Esophagus squamous epithelium (tissue), 5 donors: Measurements from ENCODE around the gene STAG1. TPM values are rescaled to one million over a fixed set of nuclear protein-coding genes. Genes with fewer than 3 reads are reported as not detected.

Experiments
- DNase-seq: peaks from one replicate; lab custom pipeline; 2025; lab: John Stamatoyannopoulos, UW
- H3K27ac ChIP-seq, 4 donors: fragments of 200-600 bp; sonication (generic); one replicate each; pipeline ENCODE4 v1.5.1; 2016 to 2019; ENCODE audit warnings: mild to moderate bottlenecking in 1 of 4
- H3K27me3 ChIP-seq, 4 donors: fragments of 200-600 bp; sonication (generic); 1 replicate in 3 of 4; 2 replicates in 1 of 4; pipeline versions ENCODE4 v1.5.1 to v1.6.0; 2017 to 2021; ENCODE audit warnings: antibody characterized with exemption in 1 of 4
- H3K36me3 ChIP-seq, 3 donors: fragments of 200-600 bp; sonication (generic); one replicate each; pipeline ENCODE4 v1.5.1; 2016 to 2019
- H3K4me1 ChIP-seq, 3 donors: fragments of 200-600 bp; sonication (generic); one replicate each; pipeline ENCODE4 v1.5.1; 2017 to 2019
- H3K4me3 ChIP-seq, 4 donors: fragments of 200-600 bp; sonication (generic); 1 replicate in 3 of 4; 2 replicates in 1 of 4; pipeline ENCODE4 v1.5.1; 2016 to 2019; ENCODE audit warnings: mild to moderate bottlenecking in 2 of 4, moderate library complexity in 1 of 4
- H3K9me3 ChIP-seq, 3 donors: fragments of 200-600 bp; sonication (generic); one replicate each; pipeline ENCODE4 v1.5.1; 2016 to 2019
- CTCF ChIP-seq, 6 experiments: fragments of 450-650 bp in 4 of 6; fragments of 200-600 bp in 2 of 6; sonication (generic) in 2 of 6; IDR thresholded peaks; one replicate each; pipeline ENCODE4 v1.5.1; 2016 to 2019; ENCODE audit warnings: antibody characterized with exemption in 6 of 6, mild to moderate bottlenecking in 4 of 6, moderate library complexity in 4 of 6
- POLR2A ChIP-seq, 4 donors: fragments of 450-650 bp; IDR thresholded peaks; one replicate each; pipeline ENCODE4 v1.6.1; 2017; ENCODE audit warnings: antibody characterized with exemption in 4 of 4, mild to moderate bottlenecking in 4 of 4, moderate library complexity in 3 of 4
- WGBS, 2 donors: methylation state at CpG; one replicate each; pipeline ENCODE4 v1.1.5; 2018; 5-methylcytosine and 5-hydroxymethylcytosine counted together
- intact Hi-C: fragments of 100-400 bp; cut with DNase I; formaldehyde crosslinking; loops from one replicate; pipeline ENCODE4 v1.15.0; 2022
- total RNA-seq, 4 donors: library from RNA; depleted of rRNA; stranded (reverse); fragments of >200 nt; gene quantifications; one replicate each; pipeline ENCODE4 v1.1.0, GENCODE V29; 2016
- donor health status: DM: yes; HTN: yes; CAD: no.

STAG1 gene
- total RNA-seq, 4 donors from 2014 or later, result 10.9 to 42.9 (median 24.9) TPM

GRCh38 chr3:136694321-136694720 is 57.9 kb downstream of the STAG1 start:
- DNase-seq, result no peak
- H3K36me3 ChIP-seq, result peaks cover 0 to 6% (median 0%) of the 10 kb centered on the region in 3 donors
- WGBS, 2 donors, result 69 to 74% methylated on average over 2 of the region's 2 CpGs
- H3K9me3 ChIP-seq, result no peaks in the 10 kb centered on the region
- peaks cover 0 to 21% (median 3%) of the 10 kb centered on the region in 3 donors for H3K4me1 ChIP-seq
- intact Hi-C loops, result no loop called here
- H3K27me3 ChIP-seq, result no peaks in the 10 kb centered on the region
- H3K4me3 ChIP-seq, result no peak overlapping the region
- H3K27ac ChIP-seq, result no peak overlapping the region
- TF ChIP-seq POLR2A (IDR thresholded peaks at IDR 0.05), result no peak
- TF ChIP-seq CTCF (IDR thresholded peaks at IDR 0.05), result no peak

- H3K27ac ChIP-seq, result no peak overlapping the region
- H3K9me3 ChIP-seq, result no peaks in the 10 kb centered on the region
- peaks cover 0 to 30% (median 3%) of the 10 kb centered on the region in 3 donors for H3K4me1 ChIP-seq
- H3K4me3 ChIP-seq, result no peak overlapping the region
- no peak for DNase-seq
- no peaks in the 10 kb centered on the region for H3K36me3 ChIP-seq
- intact Hi-C loops, result no loop called here
- 89 to 100% methylated on average over 3 of the region's 3 CpGs for WGBS, 2 donors
- no peaks in the 10 kb centered on the region for H3K27me3 ChIP-seq
- TF ChIP-seq CTCF (IDR thresholded peaks at IDR 0.05) (no peak), POLR2A (IDR thresholded peaks at IDR 0.05) (no peak)
These were observed 61.6 kb downstream of the STAG1 start for GRCh38 chr3:136690599-136690998.

DNA sequence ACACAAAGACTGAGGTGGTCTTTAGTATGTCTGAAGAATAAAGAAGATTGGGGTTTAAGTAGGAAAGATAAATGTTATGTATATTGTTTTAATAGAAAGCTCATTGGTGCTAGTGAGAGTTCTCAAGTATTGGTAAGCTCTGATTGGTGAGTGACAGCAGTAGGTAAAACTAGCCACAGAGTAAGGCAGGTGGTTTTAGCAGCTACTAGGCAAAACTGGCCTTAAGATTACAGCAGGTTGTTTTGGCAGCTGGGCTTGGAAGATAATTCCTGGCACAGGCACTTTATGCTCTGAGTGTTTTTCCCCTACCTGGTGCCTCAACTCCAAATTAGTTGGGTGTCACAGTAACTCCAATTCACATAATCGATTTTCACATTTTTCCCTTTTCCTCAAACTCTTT is 66.3 kb downstream of the STAG1 start:
- Histone ChIP-seq H3K27me3 (no peaks in the 10 kb centered on the region), H3K27ac (no peak overlapping the region), H3K9me3 (no peaks in the 10 kb centered on the region), H3K4me1 (peaks cover 0 to 13% (median 3%) of the 10 kb centered on the region in 3 donors), H3K4me3 (no peak overlapping the region), H3K36me3 (no peaks in the 10 kb centered on the region)
- WGBS, 2 donors, result 88 to 95% methylated on average over 1 of the region's 1 CpG
- no peak for TF ChIP-seq POLR2A (IDR thresholded peaks at IDR 0.05)
- TF ChIP-seq CTCF (IDR thresholded peaks at IDR 0.05), result no peak
- intact Hi-C loops, result no loop called here
- no peak for DNase-seq

DNA sequence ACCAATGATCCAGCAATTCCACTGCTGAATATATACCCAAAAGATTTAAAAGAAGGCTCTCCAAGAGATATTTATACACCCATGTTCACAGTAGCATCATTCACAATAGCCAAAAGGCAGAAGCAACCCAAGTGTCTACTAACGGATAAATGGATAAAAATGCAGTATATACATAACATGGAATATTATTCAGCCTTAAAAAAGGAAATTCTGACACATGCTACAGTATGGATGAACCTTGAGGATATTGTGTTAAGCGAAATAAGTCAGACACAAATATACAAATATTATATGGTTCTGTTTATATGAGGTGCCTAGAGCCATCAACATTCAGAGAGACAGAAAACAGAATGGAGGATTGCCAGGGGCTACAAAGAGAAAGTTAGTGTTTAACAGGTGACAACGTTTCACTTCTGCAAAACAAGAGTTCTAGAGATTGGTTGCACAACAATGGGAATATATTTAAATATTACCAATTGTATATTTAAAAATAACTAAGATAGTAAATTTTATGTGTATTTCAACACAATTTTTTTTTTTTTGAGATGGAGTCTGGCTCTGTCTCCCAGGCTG is 69.4 kb downstream of the STAG1 start:
- TF ChIP-seq CTCF (IDR thresholded peaks at IDR 0.05), result no peak
- TF ChIP-seq POLR2A (IDR thresholded peaks at IDR 0.05), result no peak
- DNase-seq, result no peak
- Histone ChIP-seq H3K27ac (no peak overlapping the region), H3K36me3 (no peaks in the 10 kb centered on the region), H3K4me3 (no peak overlapping the region), H3K9me3 (no peaks in the 10 kb centered on the region), H3K4me1 (no peaks in the 10 kb centered on the region), H3K27me3 (no peaks in the 10 kb centered on the region)
- WGBS, 2 donors, result 85 to 88% methylated on average over 3 of the region's 3 CpGs
- intact Hi-C loops, result no loop called here

DNA sequence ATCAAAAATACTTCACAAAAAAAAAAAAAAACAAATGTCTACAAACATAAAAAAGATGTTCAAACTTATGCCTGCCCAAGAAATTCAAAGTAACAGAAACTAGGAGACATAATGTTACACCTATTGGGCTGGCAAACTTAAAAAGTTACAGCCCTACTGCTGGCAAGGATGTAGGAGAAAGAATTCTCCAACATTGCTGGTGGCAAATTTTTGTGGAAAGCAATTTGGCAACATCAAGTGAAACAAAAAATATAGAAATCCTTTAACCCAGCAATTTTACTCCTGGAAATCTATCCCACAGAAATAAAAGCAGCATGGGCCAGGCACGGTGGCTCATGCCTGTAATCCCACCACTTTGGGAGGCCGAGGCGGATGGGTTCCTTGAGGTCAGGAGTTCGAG is 73.2 kb downstream of the STAG1 start:
- Histone ChIP-seq H3K9me3 (no peaks in the 10 kb centered on the region), H3K27me3 (no peaks in the 10 kb centered on the region), H3K36me3 (no peaks in the 10 kb centered on the region), H3K4me3 (no peak overlapping the region), H3K4me1 (peaks cover 0 to 9% (median 0%) of the 10 kb centered on the region in 3 donors), H3K27ac (no peak overlapping the region)
- intact Hi-C loops, result no loop called here
- DNase-seq, result no peak
- TF ChIP-seq POLR2A (IDR thresholded peaks at IDR 0.05) (no peak), CTCF (IDR thresholded peaks at IDR 0.05) (no peak)
- WGBS, 2 donors, result 82 to 93% methylated on average over 4 of the region's 4 CpGs
